ENCODE results near the gene NKD2. TPM values are rescaled to one million over a fixed set of nuclear protein-coding genes. Genes with fewer than 3 reads are reported as not detected.
A peak's percentile ranks its signal among the peaks of the same experiment; 100 is the strongest.

The NKD2 gene
- total and polyA plus RNA-seq, 12 donors: 0.22 to 32.8 (median 10.8) TPM

GRCh38 chr5:980001-980588 is 28.5 kb upstream of the NKD2 start:
- H3K4me3 ChIP-seq: no peak overlapping the region
- no peaks in the 10 kb centered on the region for H3K9me3 ChIP-seq (replicated peaks in 1 of 3)
- TF ChIP-seq POLR2A (IDR thresholded peaks at IDR 0.05) (no peak), CTCF (IDR thresholded peaks at IDR 0.05) (no peak)
- peak in 1 of 7 donors; percentile 52 for DNase-seq
- H3K27me3 ChIP-seq: no peaks in the 10 kb centered on the region
- peak overlapping the region in 2 of 5 donors; percentile 17 to 61 for H3K27ac ChIP-seq
- no peaks in the 10 kb centered on the region for H3K36me3 ChIP-seq (replicated peaks in 1 of 2)
- no peaks in the 10 kb centered on the region for H3K4me1 ChIP-seq (replicated peaks in 1 of 2)
- 67 to 80% (median 78%) methylated on average over 7 to 17 of the region's 17 CpGs for WGBS, 4 donors
- intact Hi-C loops (cut with DNase I): no loop called here

GRCh38 chr5:980966-981365 is 27.6 kb upstream of the NKD2 start:
- peak in 1 of 7 donors; percentile 50 for DNase-seq
- no peak overlapping the region for H3K4me3 ChIP-seq
- TF ChIP-seq POLR2A (IDR thresholded peaks at IDR 0.05) (no peak), CTCF (IDR thresholded peaks at IDR 0.05) (no peak)
- no peaks in the 10 kb centered on the region for H3K36me3 ChIP-seq (replicated peaks in 1 of 2)
- peak overlapping the region in 2 of 5 donors; percentile 17 to 61 for H3K27ac ChIP-seq
- no peaks in the 10 kb centered on the region for H3K4me1 ChIP-seq (replicated peaks in 1 of 2)
- no peaks in the 10 kb centered on the region for H3K27me3 ChIP-seq
- 58 to 67% (median 64%) methylated on average over 6 of the region's 6 CpGs for WGBS, 4 donors
- no peaks in the 10 kb centered on the region for H3K9me3 ChIP-seq (replicated peaks in 1 of 3)
- intact Hi-C loops (cut with DNase I): no loop called here

GRCh38 chr5:981456-981855 is 27.1 kb upstream of the NKD2 start:
- no peaks in the 10 kb centered on the region for H3K9me3 ChIP-seq (replicated peaks in 1 of 3)
- H3K4me1 ChIP-seq (replicated peaks in 1 of 2): no peaks in the 10 kb centered on the region
- H3K36me3 ChIP-seq (replicated peaks in 1 of 2): no peaks in the 10 kb centered on the region
- 66 to 80% (median 78%) methylated on average over 2 to 7 of the region's 7 CpGs for WGBS, 4 donors
- TF ChIP-seq POLR2A (IDR thresholded peaks at IDR 0.05) (no peak), CTCF (IDR thresholded peaks at IDR 0.05) (no peak)
- intact Hi-C loops (cut with DNase I): no loop called here
- no peak overlapping the region for H3K4me3 ChIP-seq
- peak overlapping the region in 1 of 5 donors; percentile 52 for H3K27ac ChIP-seq
- no peak for DNase-seq
- no peaks in the 10 kb centered on the region for H3K27me3 ChIP-seq

GRCh38 chr5:982377-983237 is 26.0 kb upstream of the NKD2 start:
- 60 to 66% (median 64%) methylated on average over 8 to 27 of the region's 27 CpGs for WGBS, 4 donors
- H3K9me3 ChIP-seq (replicated peaks in 1 of 3): no peaks in the 10 kb centered on the region
- TF ChIP-seq CTCF (IDR thresholded peaks at IDR 0.05): no peak
- no peak for TF ChIP-seq POLR2A (IDR thresholded peaks at IDR 0.05)
- H3K4me3 ChIP-seq: no peak overlapping the region
- intact Hi-C loops (cut with DNase I): no loop called here
- H3K36me3 ChIP-seq (replicated peaks in 1 of 2): no peaks in the 10 kb centered on the region
- H3K4me1 ChIP-seq (replicated peaks in 1 of 2): no peaks in the 10 kb centered on the region
- DNase-seq: peak in 1 of 7 donors; percentile 37
- H3K27me3 ChIP-seq: no peaks in the 10 kb centered on the region
- no peak overlapping the region for H3K27ac ChIP-seq

All from adrenal gland (tissue), 12 donors.